ENCODE data around the gene DOCK2. TPM values are rescaled to one million over a fixed set of nuclear protein-coding genes. Genes with fewer than 3 reads are reported as not detected.

The DOCK2 gene
- polyA plus RNA-seq, 2 of the 4 experiments (the other 2 are of a cell fraction), result 2.1 to 4.6 TPM

DNA sequence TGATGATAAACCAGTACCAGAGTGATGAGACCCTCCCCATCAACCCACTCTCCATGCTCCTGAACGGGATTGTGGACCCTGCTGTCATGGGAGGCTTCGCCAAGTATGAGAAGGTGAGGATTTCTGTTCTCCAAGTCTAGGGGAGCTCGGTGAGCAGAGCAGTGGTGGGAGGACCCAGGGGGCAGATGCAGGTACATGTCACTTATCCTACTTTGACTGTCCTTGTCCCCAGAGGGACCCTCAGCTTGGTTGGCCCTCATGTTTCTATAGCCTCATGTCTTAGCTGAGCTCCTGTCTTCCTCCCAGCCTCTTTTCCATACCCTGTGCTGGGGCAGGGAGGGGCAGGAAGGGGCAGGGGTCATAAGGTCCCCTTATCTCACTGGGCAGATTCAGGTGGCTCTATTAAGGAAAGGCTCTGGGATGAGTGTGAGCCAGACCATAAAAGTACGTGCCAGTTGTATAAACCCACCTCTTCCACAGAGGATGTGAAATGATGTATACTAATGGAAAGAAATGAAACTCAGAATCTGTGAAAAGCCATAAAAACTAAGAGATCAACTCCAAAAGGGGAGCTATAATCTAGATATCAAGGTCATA lies 430.6 kb downstream of the DOCK2 start:
- no peak for ATAC-seq
- H3K4me1 ChIP-seq, result no peaks in the 10 kb centered on the region
- POLR2A ChIA-PET, result no interaction called here
- no peaks in the 10 kb centered on the region for H3K9me3 ChIP-seq
- no peak overlapping the region for H3K4me2 ChIP-seq
- WGBS (ENCODE audit: missing lambda C conversion rate), result 29% methylated on average over 4 of the region's 4 CpGs
- FAIRE-seq, result no peak
- no peak overlapping the region for H3K4me3 ChIP-seq
- CTCF ChIA-PET, result interaction anchor here (0.7 to 2.8 kb wide), 3 partner anchors 9 to 366 kb away, joined by 3 to 11 read pairs (median 3); no protein-coding TSS in a partner anchor
- H3K27ac ChIP-seq, result no peak overlapping the region
- TF ChIP-seq, protein P1, sequence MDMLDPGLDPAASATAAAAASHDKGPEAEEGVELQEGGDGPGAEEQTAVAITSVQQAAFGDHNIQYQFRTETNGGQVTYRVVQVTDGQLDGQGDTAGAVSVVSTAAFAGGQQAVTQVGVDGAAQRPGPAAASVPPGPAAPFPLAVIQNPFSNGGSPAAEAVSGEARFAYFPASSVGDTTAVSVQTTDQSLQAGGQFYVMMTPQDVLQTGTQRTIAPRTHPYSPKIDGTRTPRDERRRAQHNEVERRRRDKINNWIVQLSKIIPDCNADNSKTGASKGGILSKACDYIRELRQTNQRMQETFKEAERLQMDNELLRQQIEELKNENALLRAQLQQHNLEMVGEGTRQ (IDR thresholded peaks at IDR 0.05), result no peak
- TF ChIP-seq KDM5A (IDR thresholded peaks at IDR 0.05), result no peak
- TF ChIP-seq, protein P2, sequence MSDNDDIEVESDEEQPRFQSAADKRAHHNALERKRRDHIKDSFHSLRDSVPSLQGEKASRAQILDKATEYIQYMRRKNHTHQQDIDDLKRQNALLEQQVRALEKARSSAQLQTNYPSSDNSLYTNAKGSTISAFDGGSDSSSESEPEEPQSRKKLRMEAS (IDR thresholded peaks at IDR 0.05), result no peak
- TF ChIP-seq, protein P3, sequence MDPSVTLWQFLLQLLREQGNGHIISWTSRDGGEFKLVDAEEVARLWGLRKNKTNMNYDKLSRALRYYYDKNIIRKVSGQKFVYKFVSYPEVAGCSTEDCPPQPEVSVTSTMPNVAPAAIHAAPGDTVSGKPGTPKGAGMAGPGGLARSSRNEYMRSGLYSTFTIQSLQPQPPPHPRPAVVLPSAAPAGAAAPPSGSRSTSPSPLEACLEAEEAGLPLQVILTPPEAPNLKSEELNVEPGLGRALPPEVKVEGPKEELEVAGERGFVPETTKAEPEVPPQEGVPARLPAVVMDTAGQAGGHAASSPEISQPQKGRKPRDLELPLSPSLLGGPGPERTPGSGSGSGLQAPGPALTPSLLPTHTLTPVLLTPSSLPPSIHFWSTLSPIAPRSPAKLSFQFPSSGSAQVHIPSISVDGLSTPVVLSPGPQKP (IDR thresholded peaks at IDR 0.05; ENCODE audit: low read depth, low read length), result no peak
- TF ChIP-seq NPAS2 (CRISPR knock-in tag; IDR thresholded peaks at IDR 0.05; ENCODE audit: borderline replicate concordance), result no peak
- TF ChIP-seq HEYL (CRISPR knock-in tag; IDR thresholded peaks at IDR 0.05), result no peak
- no peak for TF ChIP-seq RNF2 (IDR thresholded peaks at IDR 0.05; ENCODE audit: borderline replicate concordance, low read depth)
- TF ChIP-seq, protein P4, sequence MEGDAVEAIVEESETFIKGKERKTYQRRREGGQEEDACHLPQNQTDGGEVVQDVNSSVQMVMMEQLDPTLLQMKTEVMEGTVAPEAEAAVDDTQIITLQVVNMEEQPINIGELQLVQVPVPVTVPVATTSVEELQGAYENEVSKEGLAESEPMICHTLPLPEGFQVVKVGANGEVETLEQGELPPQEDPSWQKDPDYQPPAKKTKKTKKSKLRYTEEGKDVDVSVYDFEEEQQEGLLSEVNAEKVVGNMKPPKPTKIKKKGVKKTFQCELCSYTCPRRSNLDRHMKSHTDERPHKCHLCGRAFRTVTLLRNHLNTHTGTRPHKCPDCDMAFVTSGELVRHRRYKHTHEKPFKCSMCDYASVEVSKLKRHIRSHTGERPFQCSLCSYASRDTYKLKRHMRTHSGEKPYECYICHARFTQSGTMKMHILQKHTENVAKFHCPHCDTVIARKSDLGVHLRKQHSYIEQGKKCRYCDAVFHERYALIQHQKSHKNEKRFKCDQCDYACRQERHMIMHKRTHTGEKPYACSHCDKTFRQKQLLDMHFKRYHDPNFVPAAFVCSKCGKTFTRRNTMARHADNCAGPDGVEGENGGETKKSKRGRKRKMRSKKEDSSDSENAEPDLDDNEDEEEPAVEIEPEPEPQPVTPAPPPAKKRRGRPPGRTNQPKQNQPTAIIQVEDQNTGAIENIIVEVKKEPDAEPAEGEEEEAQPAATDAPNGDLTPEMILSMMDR (IDR thresholded peaks at IDR 0.05), result no peak
- no peak for DNase-seq (ENCODE audit: low read depth in 1 of 2, low spot score in 1 of 2)

DNA sequence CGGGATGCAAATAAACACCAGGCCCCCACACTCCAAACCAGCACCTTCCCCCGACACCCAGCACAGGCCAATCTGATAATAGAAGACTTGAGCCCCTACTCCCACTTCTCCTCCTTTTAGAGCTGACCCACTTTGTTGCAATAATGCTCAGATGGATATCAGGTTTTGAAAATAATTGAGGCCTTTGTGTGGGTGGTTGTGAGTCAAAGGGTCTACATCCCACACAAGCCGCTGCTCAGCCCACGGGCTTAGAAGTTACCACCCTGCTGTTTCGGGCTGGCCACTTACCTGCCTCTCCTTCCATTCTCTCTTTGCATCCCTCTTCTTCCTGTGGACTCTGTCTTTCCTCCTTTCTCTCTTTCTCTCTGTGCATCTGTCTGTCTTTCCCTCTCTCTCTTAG lies 432.4 kb downstream of the DOCK2 start:
- Histone ChIP-seq H3K9me3 (no peaks in the 10 kb centered on the region), H3K27ac (no peak overlapping the region), H3K4me2 (no peak overlapping the region), H3K4me1 (no peaks in the 10 kb centered on the region), H3K4me3 (no peak overlapping the region)
- FAIRE-seq, result no peak
- ChIA-PET POLR2A (no interaction called here), CTCF (interaction anchor here (0.6 to 2.9 kb wide), 7 partner anchors 10 to 369 kb away, joined by 3 to 46 read pairs (median 8); no protein-coding TSS in a partner anchor)
- TF ChIP-seq NPAS2 (CRISPR knock-in tag; IDR thresholded peaks at IDR 0.05; ENCODE audit: borderline replicate concordance), result no peak
- no peak for TF ChIP-seq JUN (IDR thresholded peaks at IDR 0.05)
- no peak for TF ChIP-seq MAZ (IDR thresholded peaks at IDR 0.05; ENCODE audit: borderline replicate concordance, low read depth, low read length)
- no peak for TF ChIP-seq ZSCAN20 (CRISPR knock-in tag; IDR thresholded peaks at IDR 0.05)
- no peak for TF ChIP-seq NFE2L2 (conservative IDR thresholded peaks at IDR 0.05; ENCODE audit: low read length)
- TF ChIP-seq, protein P2 (IDR thresholded peaks at IDR 0.05), result no peak
- TF ChIP-seq ESRRA (IDR thresholded peaks at IDR 0.05; ENCODE audit: borderline replicate concordance, low read length), result no peak
- TF ChIP-seq, protein P5, sequence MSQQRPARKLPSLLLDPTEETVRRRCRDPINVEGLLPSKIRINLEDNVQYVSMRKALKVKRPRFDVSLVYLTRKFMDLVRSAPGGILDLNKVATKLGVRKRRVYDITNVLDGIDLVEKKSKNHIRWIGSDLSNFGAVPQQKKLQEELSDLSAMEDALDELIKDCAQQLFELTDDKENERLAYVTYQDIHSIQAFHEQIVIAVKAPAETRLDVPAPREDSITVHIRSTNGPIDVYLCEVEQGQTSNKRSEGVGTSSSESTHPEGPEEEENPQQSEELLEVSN (IDR thresholded peaks at IDR 0.05; ENCODE audit: borderline replicate concordance, low read depth), result no peak
- TF ChIP-seq RCOR1 (IDR thresholded peaks at IDR 0.05; ENCODE audit: low read depth, low read length), result no peak
- TF ChIP-seq PHF8 (IDR thresholded peaks at IDR 0.05; ENCODE audit: borderline replicate concordance, low read depth), result no peak
- no peak for TF ChIP-seq KDM5A (IDR thresholded peaks at IDR 0.05)
- TF ChIP-seq, protein P6, sequence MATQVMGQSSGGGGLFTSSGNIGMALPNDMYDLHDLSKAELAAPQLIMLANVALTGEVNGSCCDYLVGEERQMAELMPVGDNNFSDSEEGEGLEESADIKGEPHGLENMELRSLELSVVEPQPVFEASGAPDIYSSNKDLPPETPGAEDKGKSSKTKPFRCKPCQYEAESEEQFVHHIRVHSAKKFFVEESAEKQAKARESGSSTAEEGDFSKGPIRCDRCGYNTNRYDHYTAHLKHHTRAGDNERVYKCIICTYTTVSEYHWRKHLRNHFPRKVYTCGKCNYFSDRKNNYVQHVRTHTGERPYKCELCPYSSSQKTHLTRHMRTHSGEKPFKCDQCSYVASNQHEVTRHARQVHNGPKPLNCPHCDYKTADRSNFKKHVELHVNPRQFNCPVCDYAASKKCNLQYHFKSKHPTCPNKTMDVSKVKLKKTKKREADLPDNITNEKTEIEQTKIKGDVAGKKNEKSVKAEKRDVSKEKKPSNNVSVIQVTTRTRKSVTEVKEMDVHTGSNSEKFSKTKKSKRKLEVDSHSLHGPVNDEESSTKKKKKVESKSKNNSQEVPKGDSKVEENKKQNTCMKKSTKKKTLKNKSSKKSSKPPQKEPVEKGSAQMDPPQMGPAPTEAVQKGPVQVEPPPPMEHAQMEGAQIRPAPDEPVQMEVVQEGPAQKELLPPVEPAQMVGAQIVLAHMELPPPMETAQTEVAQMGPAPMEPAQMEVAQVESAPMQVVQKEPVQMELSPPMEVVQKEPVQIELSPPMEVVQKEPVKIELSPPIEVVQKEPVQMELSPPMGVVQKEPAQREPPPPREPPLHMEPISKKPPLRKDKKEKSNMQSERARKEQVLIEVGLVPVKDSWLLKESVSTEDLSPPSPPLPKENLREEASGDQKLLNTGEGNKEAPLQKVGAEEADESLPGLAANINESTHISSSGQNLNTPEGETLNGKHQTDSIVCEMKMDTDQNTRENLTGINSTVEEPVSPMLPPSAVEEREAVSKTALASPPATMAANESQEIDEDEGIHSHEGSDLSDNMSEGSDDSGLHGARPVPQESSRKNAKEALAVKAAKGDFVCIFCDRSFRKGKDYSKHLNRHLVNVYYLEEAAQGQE (IDR thresholded peaks at IDR 0.05), result no peak
- TF ChIP-seq RARB (CRISPR knock-in tag; IDR thresholded peaks at IDR 0.05), result no peak
- no peak for TF ChIP-seq RAD21 (conservative IDR thresholded peaks at IDR 0.05 in 1 of 2, IDR thresholded peaks at IDR 0.05 in 1 of 2)
- TF ChIP-seq, protein P7, sequence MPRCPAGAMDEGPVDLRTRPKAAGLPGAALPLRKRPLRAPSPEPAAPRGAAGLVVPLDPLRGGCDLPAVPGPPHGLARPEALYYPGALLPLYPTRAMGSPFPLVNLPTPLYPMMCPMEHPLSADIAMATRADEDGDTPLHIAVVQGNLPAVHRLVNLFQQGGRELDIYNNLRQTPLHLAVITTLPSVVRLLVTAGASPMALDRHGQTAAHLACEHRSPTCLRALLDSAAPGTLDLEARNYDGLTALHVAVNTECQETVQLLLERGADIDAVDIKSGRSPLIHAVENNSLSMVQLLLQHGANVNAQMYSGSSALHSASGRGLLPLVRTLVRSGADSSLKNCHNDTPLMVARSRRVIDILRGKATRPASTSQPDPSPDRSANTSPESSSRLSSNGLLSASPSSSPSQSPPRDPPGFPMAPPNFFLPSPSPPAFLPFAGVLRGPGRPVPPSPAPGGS (IDR thresholded peaks at IDR 0.05), result no peak
- no peak for TF ChIP-seq BHLHE40 (IDR thresholded peaks at IDR 0.05; ENCODE audit: low read depth, low read length)
- no peak for TF ChIP-seq MAFK (IDR thresholded peaks at IDR 0.05; ENCODE audit: partially characterized antibody)
- TF ChIP-seq, protein P8, sequence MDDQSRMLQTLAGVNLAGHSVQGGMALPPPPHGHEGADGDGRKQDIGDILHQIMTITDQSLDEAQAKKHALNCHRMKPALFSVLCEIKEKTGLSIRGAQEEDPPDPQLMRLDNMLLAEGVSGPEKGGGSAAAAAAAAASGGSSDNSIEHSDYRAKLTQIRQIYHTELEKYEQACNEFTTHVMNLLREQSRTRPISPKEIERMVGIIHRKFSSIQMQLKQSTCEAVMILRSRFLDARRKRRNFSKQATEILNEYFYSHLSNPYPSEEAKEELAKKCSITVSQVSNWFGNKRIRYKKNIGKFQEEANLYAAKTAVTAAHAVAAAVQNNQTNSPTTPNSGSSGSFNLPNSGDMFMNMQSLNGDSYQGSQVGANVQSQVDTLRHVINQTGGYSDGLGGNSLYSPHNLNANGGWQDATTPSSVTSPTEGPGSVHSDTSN (IDR thresholded peaks at IDR 0.05), result no peak
- WGBS (ENCODE audit: missing lambda C conversion rate), result 60% methylated on average over 5 of the region's 5 CpGs
- no peak for ATAC-seq
- DNase-seq (ENCODE audit: low read depth in 1 of 2, low spot score in 1 of 2), result no peak

Data from A549 (cell line).